HG03280 (cell line): ENCODE measurements around the gene SLC5A2.

Experiments
- ATAC-seq: cut with Tn5 transposase; IDR thresholded peaks from one replicate; pipeline ENCODE4 v1.9.1; 2021; ENCODE audit warnings: mild to moderate bottlenecking, moderate library complexity; ENCODE audit not compliant: unreplicated experiment

SLC5A2 gene

GRCh38 chr16:31459687-31460581 is 23.0 kb upstream of the SLC5A2 start:
- ATAC-seq: peak; percentile 72

GRCh38 chr16:31460582-31461002 is 22.3 kb upstream of the SLC5A2 start:
- ATAC-seq: no peak

GRCh38 chr16:31461201-31461920 is 21.6 kb upstream of the SLC5A2 start:
- no peak for ATAC-seq

- ATAC-seq: no peak
Observed at GRCh38 chr16:31461921-31462804, 20.8 kb upstream of the SLC5A2 start.

- no peak for ATAC-seq
Observed at GRCh38 chr16:31464348-31464769, 18.6 kb upstream of the SLC5A2 start.

GRCh38 chr16:31464781-31465260 is 18.1 kb upstream of the SLC5A2 start:
- ATAC-seq: no peak

GRCh38 chr16:31465788-31466370 is 17.0 kb upstream of the SLC5A2 start:
- ATAC-seq: no peak

GRCh38 chr16:31466381-31466841 is 16.5 kb upstream of the SLC5A2 start:
- ATAC-seq: no peak

- ATAC-seq: no peak
Observed at GRCh38 chr16:31467151-31467773, 15.7 kb upstream of the SLC5A2 start.

- no peak for ATAC-seq
Observed at GRCh38 chr16:31467858-31468257, 15.1 kb upstream of the SLC5A2 start.

- no peak for ATAC-seq
Observed at GRCh38 chr16:31470615-31471014, 12.3 kb upstream of the SLC5A2 start.

GRCh38 chr16:31471241-31471874 is 11.6 kb upstream of the SLC5A2 start:
- ATAC-seq: no peak

- no peak for ATAC-seq
Observed at GRCh38 chr16:31471875-31472708, 10.8 kb upstream of the SLC5A2 start, which contains the start of gene TGFB1I1. TSS of gene TGFB1I1 (plus strand) at chr16:31472152. CDS start at chr16:31472189, 37 bp downstream.

- no peak for ATAC-seq
Observed at GRCh38 chr16:31472709-31473203, 10.2 kb upstream of the SLC5A2 start.

- ATAC-seq: no peak
Observed at GRCh38 chr16:31473264-31473984, 9.5 kb upstream of the SLC5A2 start.

GRCh38 chr16:31474173-31474714 is 8.7 kb upstream of the SLC5A2 start:
- ATAC-seq: no peak
